Activated naive CD4-positive, alpha-beta T cell treated with anti-CD3 and anti-CD28 coated beads for 36 hours (primary cell): ENCODE results near the gene SNX8. TPM values are rescaled to one million over a fixed set of nuclear protein-coding genes. Genes with fewer than 3 reads are reported as not detected.

Experiments
- CTCF ChIA-PET: fragments of 350-600 bp; sonication (Branson Sonifier 250); formaldehyde crosslinking; loops from one replicate; lab custom pipeline; 2021; ENCODE audit warnings: antibody characterized with exemption; lab: Charles Lee
- DNase-seq: peaks from one replicate; pipeline ENCODE4 v3.0.0-alpha.2; 2020
- H3K27ac Mint-ChIP-seq: one replicate; pipeline ENCODE4 v1.8.0; 2021; ENCODE audit warnings: mild to moderate bottlenecking, mixed read lengths
- H3K27me3 Mint-ChIP-seq: one replicate; pipeline ENCODE4 v1.8.0; 2021; ENCODE audit warnings: low read depth, mixed read lengths
- H3K36me3 Mint-ChIP-seq: one replicate; pipeline ENCODE4 v1.8.0; 2021; ENCODE audit warnings: low read depth, mixed read lengths
- H3K4me1 Mint-ChIP-seq: one replicate; pipeline ENCODE4 v1.8.0; 2021; ENCODE audit warnings: low read depth, mixed read lengths
- H3K4me3 Mint-ChIP-seq: one replicate; pipeline ENCODE4 v1.8.0; 2021; ENCODE audit warnings: mild to moderate bottlenecking, moderate library complexity, mixed read lengths
- H3K9me3 Mint-ChIP-seq: one replicate; pipeline ENCODE4 v1.8.0; 2021; ENCODE audit warnings: mixed read lengths
- intact Hi-C: fragments of 100-400 bp; cut with micrococcal nuclease; formaldehyde crosslinking; loops from one replicate; pipeline ENCODE4 v1.15.1; 2023
- total RNA-seq, 2 experiments: library from RNA; stranded (reverse); gene quantifications; one replicate each; pipeline ENCODE4 v1.2.3, GENCODE V29; 2021

Gene SNX8
- total RNA-seq, 2 experiments from 2014 or later = 28.7 to 29.6 TPM

- intact Hi-C loops = loop anchor here (1.0 kb wide), 1 partner anchor 101 kb away; no protein-coding TSS in a partner anchor
- H3K36me3 Mint-ChIP-seq = peaks cover 19% of the 10 kb centered on the region
- no peaks in the 10 kb centered on the region for H3K27me3 Mint-ChIP-seq
- CTCF ChIA-PET = interaction anchor here (0.8 kb wide), 1 partner anchor 101 kb away, joined by 7 read pairs; no protein-coding TSS in a partner anchor
- peak; percentile 19 for DNase-seq
- H3K4me1 Mint-ChIP-seq = peaks cover 20% of the 10 kb centered on the region
- no peaks in the 10 kb centered on the region for H3K9me3 Mint-ChIP-seq
- no peak overlapping the region for H3K27ac Mint-ChIP-seq
- no peak overlapping the region for H3K4me3 Mint-ChIP-seq
Measured at GRCh38 chr7:2247141-2247995, 66.9 kb downstream of the SNX8 start.

- Mint-ChIP-seq H3K4me1 (peaks cover 20% of the 10 kb centered on the region), H3K27ac (no peak overlapping the region), H3K4me3 (no peak overlapping the region), H3K36me3 (peaks cover 23% of the 10 kb centered on the region), H3K9me3 (no peaks in the 10 kb centered on the region), H3K27me3 (no peaks in the 10 kb centered on the region)
- CTCF ChIA-PET = interaction anchor here (0.5 to 1.1 kb wide), 3 partner anchors 10 to 210 kb away, joined by 3 to 4 read pairs (median 3); no protein-coding TSS in a partner anchor
- no peak for DNase-seq
- intact Hi-C loops = no loop called here
Measured at GRCh38 chr7:2245883-2246675, 68.2 kb downstream of the SNX8 start.

DNA sequence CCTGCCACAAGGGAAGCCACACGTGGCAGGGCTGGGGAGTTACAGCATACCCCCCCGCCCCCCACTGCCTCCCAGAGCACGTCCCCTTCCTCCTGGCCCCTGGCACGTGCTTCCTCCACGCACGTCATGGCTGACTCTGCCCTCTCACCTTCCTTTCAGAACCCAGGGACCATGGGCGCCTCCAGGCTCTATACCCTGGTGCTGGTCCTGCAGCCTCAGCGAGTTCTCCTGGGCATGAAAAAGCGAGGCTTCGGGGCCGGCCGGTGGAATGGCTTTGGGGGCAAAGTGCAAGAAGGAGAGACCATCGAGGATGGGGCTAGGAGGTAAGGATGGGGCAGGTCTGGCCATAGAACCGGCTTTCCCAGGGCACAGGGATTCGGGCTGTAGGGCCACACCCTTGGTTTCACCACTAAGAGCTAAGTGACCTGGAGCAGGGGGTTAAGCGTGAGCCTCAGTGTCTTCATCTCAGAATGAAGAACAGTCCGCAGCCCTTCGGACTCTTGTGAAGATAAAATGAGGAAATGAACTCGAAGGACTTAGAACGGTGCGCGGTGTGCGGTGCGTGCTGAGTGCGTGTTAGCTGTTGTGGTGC lies 69.7 kb downstream of the SNX8 start:
- Mint-ChIP-seq H3K36me3 (peaks cover 19% of the 10 kb centered on the region), H3K27ac (no peak overlapping the region)
- intact Hi-C loops = no loop called here

GRCh38 chr7:2243458-2243857 lies 70.8 kb downstream of the SNX8 start:
- H3K36me3 Mint-ChIP-seq = peaks cover 16% of the 10 kb centered on the region
- no peak overlapping the region for H3K27ac Mint-ChIP-seq
- intact Hi-C loops = loop anchor here (2.0 kb wide), 1 partner anchor 109 kb away; no protein-coding TSS in a partner anchor
- CTCF ChIA-PET = no interaction called here
- peaks cover 21% of the 10 kb centered on the region for H3K4me1 Mint-ChIP-seq
- no peaks in the 10 kb centered on the region for H3K9me3 Mint-ChIP-seq
- peak overlapping the region; percentile 97 for H3K4me3 Mint-ChIP-seq
- DNase-seq = no peak
- no peaks in the 10 kb centered on the region for H3K27me3 Mint-ChIP-seq

More for the DNA sequence above, 69.7 kb downstream of the SNX8 start:
- CTCF ChIA-PET = interaction anchor here (1.1 kb wide), 1 partner anchor 8 kb away, joined by 3 read pairs; no protein-coding TSS in a partner anchor
- no peak for DNase-seq
- Mint-ChIP-seq H3K27me3 (no peaks in the 10 kb centered on the region), H3K4me3 (no peak overlapping the region), H3K4me1 (peaks cover 27% of the 10 kb centered on the region), H3K9me3 (no peaks in the 10 kb centered on the region)

- Mint-ChIP-seq H3K27ac (peak overlapping the region; percentile 93), H3K9me3 (no peaks in the 10 kb centered on the region), H3K4me3 (peak overlapping the region; percentile 97), H3K36me3 (peaks cover 20% of the 10 kb centered on the region), H3K4me1 (peaks cover 17% of the 10 kb centered on the region), H3K27me3 (no peaks in the 10 kb centered on the region)
- peak; percentile 37 for DNase-seq
- intact Hi-C loops = loop anchor here (1.0 to 2.0 kb wide), 2 partner anchors 10 to 110 kb away; partner anchors contain the start of gene MAD1L1
- CTCF ChIA-PET = no interaction called here
Measured at GRCh38 chr7:2242541-2243429, 71.5 kb downstream of the SNX8 start.

DNA sequence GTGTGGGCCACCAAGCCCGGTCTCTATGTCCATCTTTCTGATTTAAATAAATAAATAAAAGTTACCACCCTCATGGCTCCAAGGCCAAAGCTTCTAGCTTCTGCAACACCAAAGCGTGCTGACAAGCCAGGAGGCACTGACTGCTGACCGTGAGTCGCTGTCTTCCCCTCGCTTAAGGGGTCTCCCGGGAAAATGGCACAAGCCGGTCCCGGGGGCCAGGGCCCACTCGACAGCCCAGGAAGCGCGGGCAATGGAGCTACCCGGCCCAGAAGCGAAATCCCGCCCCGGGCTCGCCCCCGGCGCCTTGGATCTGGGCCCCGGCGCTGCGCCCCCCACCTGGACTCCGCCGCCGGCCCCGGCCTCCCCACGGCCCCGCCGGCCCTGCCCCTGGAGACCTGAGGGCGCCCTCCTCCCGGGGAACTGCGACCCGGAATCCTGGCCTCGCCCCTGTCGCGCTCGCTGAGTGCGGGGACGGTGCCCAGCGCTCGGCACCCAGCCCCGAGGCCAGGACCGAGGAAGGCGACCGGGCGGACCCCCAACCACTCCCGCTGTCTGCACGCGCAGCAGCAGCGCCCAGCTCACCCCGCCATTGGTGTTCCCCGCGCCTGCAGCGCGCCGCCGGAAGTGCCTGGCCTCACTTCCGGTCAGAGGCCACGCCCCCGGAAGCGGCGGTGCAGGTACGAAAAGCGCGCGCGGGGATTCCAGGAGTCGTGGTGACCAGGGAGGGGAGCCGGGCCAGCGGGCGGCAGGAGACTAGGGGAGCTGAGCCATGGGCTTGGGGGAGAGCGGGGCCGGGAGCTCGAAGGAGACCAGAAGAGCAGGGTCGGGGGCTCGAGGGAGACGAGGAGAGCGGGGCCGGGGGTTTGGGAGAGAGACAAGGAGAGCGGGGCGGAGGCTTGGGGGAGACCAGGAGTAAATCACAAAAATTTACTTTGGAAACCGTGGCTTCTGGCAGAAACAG lies 72.4 kb downstream of the SNX8 start, which contains the start of the genes MRM2 and NUDT1:
TSS of gene MRM2 (minus strand) at position 626 of the 961 bp plus-strand sequence. CDS start at position 590, 36 bp downstream.
TSS of gene NUDT1 (plus strand) at position 647 of the 961 bp plus-strand sequence. CDS start 2,349 bp downstream, outside the sequence.
- intact Hi-C loops = loop anchor here (1.0 to 2.0 kb wide), 2 partner anchors 10 to 111 kb away; partner anchors contain the start of gene MAD1L1
- H3K27me3 Mint-ChIP-seq = no peaks in the 10 kb centered on the region
- H3K4me1 Mint-ChIP-seq = peaks cover 17% of the 10 kb centered on the region
- H3K4me3 Mint-ChIP-seq = peak within 1 kb of the TSS; percentile 97
- DNase-seq = peak; percentile 72
- peak within 1 kb of the TSS; percentile 93 for H3K27ac Mint-ChIP-seq
- CTCF ChIA-PET = interaction anchor here (0.6 kb wide), 2 partner anchors 79 to 227 kb away, joined by 3 read pairs; no protein-coding TSS in a partner anchor
- peaks cover 27% of the 10 kb centered on the region for H3K36me3 Mint-ChIP-seq
- H3K9me3 Mint-ChIP-seq = no peaks in the 10 kb centered on the region

DNA sequence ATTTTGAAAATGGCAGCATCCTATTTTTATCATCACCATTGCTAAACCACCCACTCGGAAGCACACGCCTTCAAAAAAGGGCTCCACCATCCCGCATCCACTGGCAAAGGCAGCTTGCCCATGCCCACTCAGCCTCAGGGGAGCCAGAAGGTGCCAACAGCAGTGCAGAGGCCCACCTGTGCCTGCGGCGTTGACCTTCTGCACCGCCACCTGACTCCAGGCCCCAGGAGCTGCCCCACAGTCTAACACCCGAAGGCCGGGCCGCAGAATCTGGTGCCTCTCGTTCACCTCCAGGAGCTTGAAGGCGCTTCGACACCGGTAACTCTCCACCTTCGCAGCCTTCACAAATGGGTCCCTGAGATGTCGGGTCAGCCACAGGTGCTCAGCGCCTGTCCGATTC lies 75.0 kb downstream of the SNX8 start:
- H3K4me1 Mint-ChIP-seq = peaks cover 16% of the 10 kb centered on the region
- H3K9me3 Mint-ChIP-seq = no peaks in the 10 kb centered on the region
- no peaks in the 10 kb centered on the region for H3K27me3 Mint-ChIP-seq
- DNase-seq = no peak
- peaks cover 29% of the 10 kb centered on the region for H3K36me3 Mint-ChIP-seq
- H3K4me3 Mint-ChIP-seq = no peak overlapping the region
- CTCF ChIA-PET = interaction anchor here (0.5 to 0.7 kb wide), 2 partner anchors 14 to 98 kb away, joined by 3 read pairs; no protein-coding TSS in a partner anchor
- intact Hi-C loops = no loop called here
- H3K27ac Mint-ChIP-seq = no peak overlapping the region

- Mint-ChIP-seq H3K36me3 (peaks cover 29% of the 10 kb centered on the region), H3K27ac (peak overlapping the region; percentile 87), H3K27me3 (no peaks in the 10 kb centered on the region), H3K4me1 (peaks cover 17% of the 10 kb centered on the region), H3K9me3 (no peaks in the 10 kb centered on the region), H3K4me3 (no peak overlapping the region)
- intact Hi-C loops = no loop called here
- no peak for DNase-seq
- CTCF ChIA-PET = no interaction called here
Measured at GRCh38 chr7:2237109-2237602, 77.1 kb downstream of the SNX8 start.

GRCh38 chr7:2233926-2234325 lies 80.3 kb downstream of the SNX8 start:
- Mint-ChIP-seq H3K27me3 (no peaks in the 10 kb centered on the region), H3K4me3 (peak overlapping the region; percentile 42), H3K36me3 (peaks cover 31% of the 10 kb centered on the region), H3K27ac (no peak overlapping the region), H3K4me1 (peaks cover 32% of the 10 kb centered on the region), H3K9me3 (no peaks in the 10 kb centered on the region)
- no peak for DNase-seq
- intact Hi-C loops = loop anchor here (2.0 to 5.0 kb wide), 3 partner anchors 81 to 323 kb away; partner anchors contain the start of genes BRAT1, IQCE and SNX8
- CTCF ChIA-PET = interaction anchor here (0.6 to 1.5 kb wide), 4 partner anchors 25 to 217 kb away, joined by 3 to 8 read pairs (median 4); no protein-coding TSS in a partner anchor
